ENCODE results near the gene TUBD1. TPM values are rescaled to one million over a fixed set of nuclear protein-coding genes. Genes with fewer than 3 reads are reported as not detected.
"Not testable (repeated sequence)": the region's sequence is repeated elsewhere in the genome, so short reads cannot be mapped to it uniquely, and the experiment has no call there.

TUBD1 gene
- total RNA-seq, 2 experiments from 2014 or later, result 15.2 to 15.4 TPM

GRCh38 chr17:59873414-59873813 lies 19.3 kb downstream of the TUBD1 start:
- H3K4me3 Mint-ChIP-seq; H3K27ac Mint-ChIP-seq; CTCF ChIA-PET; H3K9me3 Mint-ChIP-seq; H3K27me3 Mint-ChIP-seq (ENCODE audit: low read depth); intact Hi-C loops (cut with micrococcal nuclease); H3K36me3 Mint-ChIP-seq (ENCODE audit: low read depth); DNase-seq; H3K4me1 Mint-ChIP-seq (ENCODE audit: low read depth): not testable (repeated sequence)

- H3K36me3 Mint-ChIP-seq (ENCODE audit: low read depth), result peaks cover 6% of the 10 kb centered on the region
- no peaks in the 10 kb centered on the region for H3K9me3 Mint-ChIP-seq
- no peak overlapping the region for H3K27ac Mint-ChIP-seq
- H3K4me3 Mint-ChIP-seq, result no peak overlapping the region
- CTCF ChIA-PET, result interaction anchor here (0.6 to 1.6 kb wide), 2 partner anchors 125 to 165 kb away, joined by 3 to 7 read pairs; no protein-coding TSS in a partner anchor
- intact Hi-C loops (cut with micrococcal nuclease), result no loop called here
- no peaks in the 10 kb centered on the region for H3K4me1 Mint-ChIP-seq (ENCODE audit: low read depth)
- no peaks in the 10 kb centered on the region for H3K27me3 Mint-ChIP-seq (ENCODE audit: low read depth)
- DNase-seq, result no peak
Measured at GRCh38 chr17:59872351-59872750, 20.4 kb downstream of the TUBD1 start.

- no peak for DNase-seq
- H3K4me1 Mint-ChIP-seq (ENCODE audit: low read depth), result no peaks in the 10 kb centered on the region
- H3K27me3 Mint-ChIP-seq (ENCODE audit: low read depth), result no peaks in the 10 kb centered on the region
- CTCF ChIA-PET, result interaction anchor here (1.2 kb wide), 1 partner anchor 124 kb away, joined by 4 read pairs; no protein-coding TSS in a partner anchor
- intact Hi-C loops (cut with micrococcal nuclease), result no loop called here
- no peak overlapping the region for H3K27ac Mint-ChIP-seq
- H3K36me3 Mint-ChIP-seq (ENCODE audit: low read depth), result peaks cover 5% of the 10 kb centered on the region
- H3K9me3 Mint-ChIP-seq, result no peaks in the 10 kb centered on the region
- H3K4me3 Mint-ChIP-seq, result no peak overlapping the region
Measured at GRCh38 chr17:59870482-59870881, 22.3 kb downstream of the TUBD1 start.

GRCh38 chr17:59869941-59870218 lies 22.9 kb downstream of the TUBD1 start:
- Mint-ChIP-seq H3K27me3 (ENCODE audit: low read depth) (no peaks in the 10 kb centered on the region), H3K4me1 (ENCODE audit: low read depth) (no peaks in the 10 kb centered on the region), H3K9me3 (no peaks in the 10 kb centered on the region), H3K4me3 (no peak overlapping the region), H3K27ac (no peak overlapping the region), H3K36me3 (ENCODE audit: low read depth) (peaks cover 6% of the 10 kb centered on the region)
- no peak for DNase-seq
- CTCF ChIA-PET, result interaction anchor here (1.2 kb wide), 1 partner anchor 124 kb away, joined by 4 read pairs; no protein-coding TSS in a partner anchor
- intact Hi-C loops (cut with micrococcal nuclease), result no loop called here

GRCh38 chr17:59863616-59864015 lies 29.1 kb downstream of the TUBD1 start:
- intact Hi-C loops (cut with micrococcal nuclease), result no loop called here

GRCh38 chr17:59859444-59860025 lies 33.2 kb downstream of the TUBD1 start:
- CTCF ChIA-PET, result interaction anchor here (1.0 to 1.6 kb wide), 9 partner anchors 10 to 152 kb away, joined by 3 to 11 read pairs (median 4); partner anchors contain the start of genes PTRH2 and VMP1
- Mint-ChIP-seq H3K4me1 (ENCODE audit: low read depth) (peaks cover 21% of the 10 kb centered on the region), H3K27me3 (ENCODE audit: low read depth) (no peaks in the 10 kb centered on the region), H3K27ac (peak overlapping the region; percentile 65), H3K36me3 (ENCODE audit: low read depth) (peaks cover 9% of the 10 kb centered on the region), H3K4me3 (no peak overlapping the region), H3K9me3 (no peaks in the 10 kb centered on the region)
- DNase-seq, result no peak
- intact Hi-C loops (cut with micrococcal nuclease), result loop anchor here (1.0 kb wide), 3 partner anchors 106 to 338 kb away; no protein-coding TSS in a partner anchor

More at GRCh38 chr17:59863616-59864015, 29.1 kb downstream of the TUBD1 start:
- Mint-ChIP-seq H3K27me3 (ENCODE audit: low read depth) (no peaks in the 10 kb centered on the region), H3K36me3 (ENCODE audit: low read depth) (peaks cover 14% of the 10 kb centered on the region), H3K9me3 (no peaks in the 10 kb centered on the region), H3K27ac (no peak overlapping the region), H3K4me1 (ENCODE audit: low read depth) (peaks cover 9% of the 10 kb centered on the region), H3K4me3 (no peak overlapping the region)
- CTCF ChIA-PET, result interaction anchor here (0.7 to 0.9 kb wide), 2 partner anchors 87 to 110 kb away, joined by 3 to 6 read pairs; no protein-coding TSS in a partner anchor
- no peak for DNase-seq

GRCh38 chr17:59858932-59859331 lies 33.8 kb downstream of the TUBD1 start:
- intact Hi-C loops (cut with micrococcal nuclease), result loop anchor here (1.0 kb wide), 3 partner anchors 106 to 338 kb away; no protein-coding TSS in a partner anchor
- Mint-ChIP-seq H3K36me3 (ENCODE audit: low read depth) (peaks cover 8% of the 10 kb centered on the region), H3K27ac (peak overlapping the region; percentile 74), H3K9me3 (no peaks in the 10 kb centered on the region), H3K27me3 (ENCODE audit: low read depth) (no peaks in the 10 kb centered on the region), H3K4me1 (ENCODE audit: low read depth) (peaks cover 25% of the 10 kb centered on the region), H3K4me3 (no peak overlapping the region)
- CTCF ChIA-PET, result interaction anchor here (1.0 to 1.6 kb wide), 9 partner anchors 10 to 151 kb away, joined by 3 to 11 read pairs (median 4); partner anchors contain the start of genes PTRH2 and VMP1
- DNase-seq, result no peak

GRCh38 chr17:59858167-59858816 lies 34.5 kb downstream of the TUBD1 start:
- no peaks in the 10 kb centered on the region for H3K27me3 Mint-ChIP-seq (ENCODE audit: low read depth)
- CTCF ChIA-PET, result interaction anchor here (0.7 to 1.6 kb wide), 8 partner anchors 9 to 97 kb away, joined by 3 to 11 read pairs (median 7); no protein-coding TSS in a partner anchor
- H3K27ac Mint-ChIP-seq, result peak overlapping the region; percentile 70
- no peak for DNase-seq
- no peaks in the 10 kb centered on the region for H3K9me3 Mint-ChIP-seq
- peaks cover 31% of the 10 kb centered on the region for H3K4me1 Mint-ChIP-seq (ENCODE audit: low read depth)
- no peak overlapping the region for H3K4me3 Mint-ChIP-seq
- intact Hi-C loops (cut with micrococcal nuclease), result no loop called here
- peaks cover 6% of the 10 kb centered on the region for H3K36me3 Mint-ChIP-seq (ENCODE audit: low read depth)

GRCh38 chr17:59856859-59857794 lies 35.6 kb downstream of the TUBD1 start:
- H3K27me3 Mint-ChIP-seq (ENCODE audit: low read depth), result no peaks in the 10 kb centered on the region
- CTCF ChIA-PET, result interaction anchor here (0.7 to 1.3 kb wide), 3 partner anchors 9 to 72 kb away, joined by 4 to 5 read pairs (median 4); no protein-coding TSS in a partner anchor
- no peak overlapping the region for H3K4me3 Mint-ChIP-seq
- no peak overlapping the region for H3K27ac Mint-ChIP-seq
- H3K9me3 Mint-ChIP-seq, result no peaks in the 10 kb centered on the region
- DNase-seq, result no peak
- H3K36me3 Mint-ChIP-seq (ENCODE audit: low read depth), result peaks cover 5% of the 10 kb centered on the region
- H3K4me1 Mint-ChIP-seq (ENCODE audit: low read depth), result peaks cover 42% of the 10 kb centered on the region
- intact Hi-C loops (cut with micrococcal nuclease), result no loop called here

- intact Hi-C loops (cut with micrococcal nuclease), result loop anchor here (1.0 to 2.0 kb wide), 3 partner anchors 9 to 147 kb away; partner anchors contain the start of genes PTRH2 and VMP1
- H3K27ac Mint-ChIP-seq, result not testable (repeated sequence)
Measured at GRCh38 chr17:59853919-59854729, 38.6 kb downstream of the TUBD1 start.

More at GRCh38 chr17:59853919-59854729, 38.6 kb downstream of the TUBD1 start:
- not testable (repeated sequence) for H3K9me3 Mint-ChIP-seq; H3K27me3 Mint-ChIP-seq (ENCODE audit: low read depth); H3K36me3 Mint-ChIP-seq (ENCODE audit: low read depth); DNase-seq; H3K4me3 Mint-ChIP-seq
- peaks cover 53% of the 10 kb centered on the region for H3K4me1 Mint-ChIP-seq (ENCODE audit: low read depth)
- CTCF ChIA-PET, result interaction anchor here (0.7 to 1.8 kb wide), 4 partner anchors 15 to 106 kb away, joined by 4 to 10 read pairs (median 6); no protein-coding TSS in a partner anchor
